NT2/D1 (cell line): Measurements from ENCODE around the gene FCF1.

Experiments used
- DNase-seq: peaks from one replicate; pipeline ENCODE4 v3.0.0-alpha.2; 2011; ENCODE audit warnings: low read depth, low spot score
- H3K27me3 ChIP-seq: 2 replicates; pipeline ENCODE4 v1.6.0; 2011; ENCODE audit warnings: mild to moderate bottlenecking; ENCODE audit not compliant: insufficient read length, insufficient read depth
- H3K36me3 ChIP-seq: 2 replicates; pipeline ENCODE4 v1.6.1; 2011; ENCODE audit warnings: mild to moderate bottlenecking, low read length, mixed read lengths; ENCODE audit not compliant: insufficient read depth, insufficient read length
- H3K4me1 ChIP-seq: 2 replicates; pipeline ENCODE4 v1.5.1; 2011; ENCODE audit not compliant: insufficient read depth, insufficient read length
- H3K4me3 ChIP-seq: 2 replicates; pipeline ENCODE4 v1.5.1; 2011; ENCODE audit warnings: low read depth; ENCODE audit not compliant: insufficient read length
- H3K9ac ChIP-seq: 2 replicates; pipeline ENCODE4 v1.6.0; 2011; ENCODE audit warnings: low read depth; ENCODE audit not compliant: insufficient read length
- H3K9me3 ChIP-seq: 2 replicates; pipeline ENCODE4 v1.5.1; 2011; ENCODE audit warnings: mild to moderate bottlenecking, low read length; ENCODE audit not compliant: insufficient read depth
- SUZ12 ChIP-seq: IDR thresholded peaks from 2 replicates; pipeline ENCODE4 v1.6.1; 2011; ENCODE audit not compliant: insufficient read length, insufficient read depth; ENCODE audit errors: extremely low read depth
- YY1 ChIP-seq: IDR thresholded peaks from 2 replicates; pipeline ENCODE4 v1.6.1; 2011; ENCODE audit not compliant: insufficient read length, insufficient read depth
- ZNF274 ChIP-seq: IDR thresholded peaks from 2 replicates; pipeline ENCODE4 v1.6.1; 2011; ENCODE audit warnings: mild to moderate bottlenecking, low read depth, low read length

The FCF1 gene

GRCh38 chr14:74671789-74672188 lies 41.2 kb upstream of the FCF1 start:
- H3K4me1 ChIP-seq: no peaks in the 10 kb centered on the region
- no peak overlapping the region for H3K9ac ChIP-seq
- no peaks in the 10 kb centered on the region for H3K27me3 ChIP-seq
- no peak overlapping the region for H3K4me3 ChIP-seq
- no peak for TF ChIP-seq YY1
- no peak for TF ChIP-seq SUZ12
- TF ChIP-seq ZNF274: no peak
- no peaks in the 10 kb centered on the region for H3K9me3 ChIP-seq
- DNase-seq: no peak
- H3K36me3 ChIP-seq: peaks cover 89% of the 10 kb centered on the region

- Histone ChIP-seq H3K9me3 (no peaks in the 10 kb centered on the region), H3K36me3 (peaks cover 75% of the 10 kb centered on the region), H3K27me3 (no peaks in the 10 kb centered on the region), H3K4me1 (no peaks in the 10 kb centered on the region), H3K4me3 (no peak overlapping the region), H3K9ac (no peak overlapping the region)
- TF ChIP-seq ZNF274: no peak
- no peak for TF ChIP-seq YY1
- no peak for TF ChIP-seq SUZ12
- DNase-seq: no peak
Observed at GRCh38 chr14:74673768-74674167, 39.2 kb upstream of the FCF1 start.

GRCh38 chr14:74675219-74675618 lies 37.7 kb upstream of the FCF1 start:
- Histone ChIP-seq H3K9me3 (no peaks in the 10 kb centered on the region), H3K9ac (no peak overlapping the region), H3K4me3 (no peak overlapping the region), H3K27me3 (no peaks in the 10 kb centered on the region), H3K36me3 (peaks cover 70% of the 10 kb centered on the region), H3K4me1 (no peaks in the 10 kb centered on the region)
- DNase-seq: no peak
- TF ChIP-seq ZNF274: no peak
- TF ChIP-seq YY1: no peak
- no peak for TF ChIP-seq SUZ12

GRCh38 chr14:74682169-74682952 lies 30.6 kb upstream of the FCF1 start:
- H3K4me1 ChIP-seq: no peaks in the 10 kb centered on the region
- H3K27me3 ChIP-seq: no peaks in the 10 kb centered on the region
- H3K4me3 ChIP-seq: no peak overlapping the region
- no peaks in the 10 kb centered on the region for H3K9me3 ChIP-seq
- TF ChIP-seq SUZ12 (no peak), YY1 (no peak), ZNF274 (no peak)
- no peak overlapping the region for H3K9ac ChIP-seq
- H3K36me3 ChIP-seq: peaks cover 66% of the 10 kb centered on the region
- no peak for DNase-seq

GRCh38 chr14:74683406-74683805 lies 29.5 kb upstream of the FCF1 start:
- Histone ChIP-seq H3K9me3 (no peaks in the 10 kb centered on the region), H3K36me3 (peaks cover 68% of the 10 kb centered on the region), H3K27me3 (no peaks in the 10 kb centered on the region), H3K4me3 (no peak overlapping the region), H3K4me1 (no peaks in the 10 kb centered on the region), H3K9ac (no peak overlapping the region)
- DNase-seq: no peak
- TF ChIP-seq YY1: no peak
- no peak for TF ChIP-seq SUZ12
- no peak for TF ChIP-seq ZNF274

GRCh38 chr14:74684434-74684833 lies 28.5 kb upstream of the FCF1 start:
- TF ChIP-seq ZNF274 (no peak), YY1 (no peak), SUZ12 (no peak)
- DNase-seq: no peak
- Histone ChIP-seq H3K4me3 (no peak overlapping the region), H3K4me1 (no peaks in the 10 kb centered on the region), H3K27me3 (no peaks in the 10 kb centered on the region), H3K9me3 (no peaks in the 10 kb centered on the region), H3K9ac (no peak overlapping the region), H3K36me3 (peaks cover 69% of the 10 kb centered on the region)

GRCh38 chr14:74685056-74685455 lies 27.9 kb upstream of the FCF1 start:
- Histone ChIP-seq H3K9me3 (no peaks in the 10 kb centered on the region), H3K9ac (no peak overlapping the region), H3K4me3 (no peak overlapping the region), H3K36me3 (peaks cover 67% of the 10 kb centered on the region), H3K27me3 (no peaks in the 10 kb centered on the region), H3K4me1 (no peaks in the 10 kb centered on the region)
- DNase-seq: no peak
- TF ChIP-seq YY1 (no peak), ZNF274 (no peak), SUZ12 (no peak)
